Fibroblast of lung (primary cell): ENCODE results near the gene MAP3K3.

ENCODE experiments used
- CTCF ChIP-seq, 2 donors: IDR thresholded peaks in 1 of 2; conservative IDR thresholded peaks in 1 of 2; 1 replicate in 1 of 2; 2 replicates in 1 of 2; pipeline ENCODE4 v1.5.1; 2011 to 2012; ENCODE audit warnings: low read length in 2 of 2, control low read depth in 1 of 2, inconsistent platforms in 1 of 2, low read depth in 1 of 2, mild to moderate bottlenecking in 1 of 2
- EZH2 ChIP-seq: IDR thresholded peaks from 2 replicates; pipeline ENCODE4 v1.5.1; 2012; ENCODE audit warnings: low read length, control low read depth, mild to moderate bottlenecking; ENCODE audit errors: missing control alignments

- TF ChIP-seq CTCF (conservative IDR thresholded peaks at IDR 0.05 in 1 of 2, IDR thresholded peaks at IDR 0.05 in 1 of 2; ENCODE audit: low read depth in 1 of 2, low read length in 2 of 2) (no peak), EZH2 (no peak)
Measured at GRCh38 chr17:63703029-63703428, 80.8 kb downstream of the MAP3K3 start.
